Activated CD4-positive, alpha-beta memory T cell treated with anti-CD3 and anti-CD28 coated beads, Interleukin-2, amount 10 ng/mL, durations not matched to agents 7 days and 5 days (primary cell): Measurements from ENCODE around the gene WAPL. TPM values are rescaled to one million over a fixed set of nuclear protein-coding genes. Genes with fewer than 3 reads are reported as not detected.
"Not testable (repeated sequence)": the region's sequence is repeated elsewhere in the genome, so short reads cannot be mapped to it uniquely, and the experiment has no call there.

Experiments
- CTCF ChIA-PET: fragments of 350-600 bp; sonication (Branson Sonifier 250); formaldehyde crosslinking; loops from one replicate; lab custom pipeline; 2021; ENCODE audit warnings: antibody characterized with exemption, inconsistent platforms; lab: Charles Lee
- POLR2A ChIA-PET: fragments of 350-600 bp; sonication (Branson Sonifier 250); formaldehyde crosslinking; loops from one replicate; lab custom pipeline; 2021; ENCODE audit warnings: antibody characterized with exemption; lab: Charles Lee
- DNase-seq: peaks from one replicate; pipeline ENCODE4 v3.0.0-alpha.2; 2020
- H3K27ac Mint-ChIP-seq: one replicate; pipeline ENCODE4 v1.8.0; 2021; ENCODE audit warnings: mild to moderate bottlenecking, mixed read lengths
- H3K27me3 Mint-ChIP-seq: one replicate; pipeline ENCODE4 v1.8.0; 2021; ENCODE audit warnings: mixed read lengths
- H3K36me3 Mint-ChIP-seq: one replicate; pipeline ENCODE4 v1.8.0; 2021; ENCODE audit warnings: low read depth, mixed read lengths
- H3K4me1 Mint-ChIP-seq: one replicate; pipeline ENCODE4 v1.8.0; 2021; ENCODE audit warnings: mixed read lengths
- H3K4me3 Mint-ChIP-seq: one replicate; pipeline ENCODE4 v1.8.0; 2021; ENCODE audit warnings: mild to moderate bottlenecking, mixed read lengths
- H3K9me3 Mint-ChIP-seq: one replicate; pipeline ENCODE4 v1.8.0; 2021; ENCODE audit warnings: mixed read lengths
- total RNA-seq, 2 experiments: library from RNA; stranded (reverse); gene quantifications; one replicate each; pipeline ENCODE4 v1.2.3, GENCODE V29; 2021

The WAPL gene
- total RNA-seq, 2 experiments from 2014 or later = 46.7 to 47.5 TPM

GRCh38 chr10:86399879-86400704, 121.5 kb downstream of the WAPL start:
- Mint-ChIP-seq H3K27me3 (peaks cover 27% of the 10 kb centered on the region), H3K27ac (peak overlapping the region; percentile 71), H3K4me1 (peaks cover 14% of the 10 kb centered on the region), H3K36me3 (no peaks in the 10 kb centered on the region), H3K9me3 (no peaks in the 10 kb centered on the region), H3K4me3 (peak overlapping the region; percentile 82)
- ChIA-PET POLR2A (interaction anchor here (0.7 to 5.1 kb wide), 14 partner anchors 12 to 500 kb away, joined by 3 to 91 read pairs (median 5); partner anchors contain the start of genes BMPR1A and WAPL), CTCF (interaction anchor here (0.5 to 4.8 kb wide), 37 partner anchors 10 to 353 kb away, joined by 3 to 83 read pairs (median 4); partner anchors contain the start of gene WAPL)
- DNase-seq = peak; percentile 94

- ChIA-PET POLR2A (interaction anchor here (0.7 to 5.1 kb wide), 11 partner anchors 13 to 185 kb away, joined by 3 to 91 read pairs (median 5); partner anchors contain the start of gene WAPL), CTCF (interaction anchor here (0.9 to 4.8 kb wide), 26 partner anchors 9 to 352 kb away, joined by 3 to 83 read pairs (median 4); partner anchors contain the start of gene WAPL)
- H3K27ac Mint-ChIP-seq = peak overlapping the region; percentile 71
- H3K36me3 Mint-ChIP-seq = no peaks in the 10 kb centered on the region
- no peaks in the 10 kb centered on the region for H3K9me3 Mint-ChIP-seq
- no peak for DNase-seq
- peaks cover 14% of the 10 kb centered on the region for H3K4me1 Mint-ChIP-seq
- H3K27me3 Mint-ChIP-seq = peaks cover 26% of the 10 kb centered on the region
- peak overlapping the region; percentile 82 for H3K4me3 Mint-ChIP-seq
These were observed 122.1 kb downstream of the WAPL start for GRCh38 chr10:86399514-86399878.

DNA sequence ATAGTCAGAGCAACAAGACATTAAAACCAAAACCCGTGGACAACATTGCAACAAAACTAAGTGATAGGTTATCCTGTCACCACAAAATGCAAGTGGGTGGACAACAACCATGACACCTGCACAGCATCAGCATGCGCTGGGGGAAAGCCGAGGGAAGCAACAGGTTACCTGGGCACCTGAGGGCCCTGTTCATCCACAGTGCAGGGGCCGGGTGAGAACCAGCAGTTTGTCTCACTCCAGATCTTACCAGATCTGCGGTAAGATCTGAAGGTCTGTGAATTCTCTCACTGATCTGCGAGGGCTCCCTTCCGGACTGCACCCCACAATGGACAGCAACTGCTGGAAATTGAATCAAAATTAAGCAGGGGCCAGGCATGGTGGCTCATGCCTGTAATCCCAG, 124.5 kb downstream of the WAPL start:
- peaks cover 15% of the 10 kb centered on the region for H3K27me3 Mint-ChIP-seq
- ChIA-PET POLR2A (no interaction called here), CTCF (no interaction called here)
- no peaks in the 10 kb centered on the region for H3K9me3 Mint-ChIP-seq
- no peak overlapping the region for H3K27ac Mint-ChIP-seq
- DNase-seq = no peak
- H3K36me3 Mint-ChIP-seq = no peaks in the 10 kb centered on the region
- no peak overlapping the region for H3K4me3 Mint-ChIP-seq
- peaks cover 13% of the 10 kb centered on the region for H3K4me1 Mint-ChIP-seq

GRCh38 chr10:86393862-86394455, 127.6 kb downstream of the WAPL start:
- POLR2A ChIA-PET = no interaction called here
- Mint-ChIP-seq H3K4me1 (peaks cover 2% of the 10 kb centered on the region), H3K9me3 (no peaks in the 10 kb centered on the region), H3K27ac (no peak overlapping the region), H3K36me3 (no peaks in the 10 kb centered on the region), H3K27me3 (peaks cover 25% of the 10 kb centered on the region), H3K4me3 (no peak overlapping the region)
- no peak for DNase-seq
- CTCF ChIA-PET = interaction anchor here (1.1 kb wide), 1 partner anchor 191 kb away, joined by 4 read pairs; no protein-coding TSS in a partner anchor

GRCh38 chr10:86393362-86393761, 128.2 kb downstream of the WAPL start:
- ChIA-PET POLR2A (no interaction called here), CTCF (interaction anchor here (1.1 kb wide), 1 partner anchor 192 kb away, joined by 4 read pairs; no protein-coding TSS in a partner anchor)
- H3K27ac Mint-ChIP-seq = no peak overlapping the region
- peaks cover 26% of the 10 kb centered on the region for H3K27me3 Mint-ChIP-seq
- no peak for DNase-seq
- no peak overlapping the region for H3K4me3 Mint-ChIP-seq
- H3K36me3 Mint-ChIP-seq = no peaks in the 10 kb centered on the region
- H3K9me3 Mint-ChIP-seq = no peaks in the 10 kb centered on the region
- peaks cover 2% of the 10 kb centered on the region for H3K4me1 Mint-ChIP-seq

DNA sequence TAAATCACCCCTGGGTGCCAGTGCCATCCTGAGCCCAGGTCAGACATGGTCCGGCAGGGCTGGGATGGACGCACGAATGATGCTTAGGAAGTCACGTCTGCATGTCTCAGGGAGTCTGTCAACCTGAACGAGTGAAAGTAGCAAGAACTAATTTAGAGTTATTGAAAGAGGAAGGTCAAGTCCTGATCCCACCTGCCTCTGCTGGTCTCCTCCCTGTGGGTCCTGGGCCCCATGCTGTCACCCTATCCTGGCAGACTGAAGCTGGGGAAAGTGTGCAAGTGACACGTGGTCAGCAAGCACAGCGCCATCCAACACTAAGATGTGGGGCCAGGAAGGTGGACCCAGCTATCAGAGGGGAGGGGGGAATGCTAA, 128.9 kb downstream of the WAPL start:
- H3K36me3 Mint-ChIP-seq = no peaks in the 10 kb centered on the region
- no peak for DNase-seq
- H3K27ac Mint-ChIP-seq = no peak overlapping the region
- no peak overlapping the region for H3K4me3 Mint-ChIP-seq
- H3K9me3 Mint-ChIP-seq = no peaks in the 10 kb centered on the region
- peaks cover 29% of the 10 kb centered on the region for H3K27me3 Mint-ChIP-seq
- H3K4me1 Mint-ChIP-seq = peaks cover 2% of the 10 kb centered on the region
- CTCF ChIA-PET = no interaction called here
- POLR2A ChIA-PET = no interaction called here

- CTCF ChIA-PET = no interaction called here
- H3K4me3 Mint-ChIP-seq = no peak overlapping the region
- peaks cover 2% of the 10 kb centered on the region for H3K4me1 Mint-ChIP-seq
- H3K27ac Mint-ChIP-seq = no peak overlapping the region
- no peaks in the 10 kb centered on the region for H3K36me3 Mint-ChIP-seq
- H3K9me3 Mint-ChIP-seq = no peaks in the 10 kb centered on the region
- no peak for DNase-seq
- peaks cover 34% of the 10 kb centered on the region for H3K27me3 Mint-ChIP-seq
- POLR2A ChIA-PET = no interaction called here
These were observed 129.4 kb downstream of the WAPL start for GRCh38 chr10:86391986-86392722.

DNA sequence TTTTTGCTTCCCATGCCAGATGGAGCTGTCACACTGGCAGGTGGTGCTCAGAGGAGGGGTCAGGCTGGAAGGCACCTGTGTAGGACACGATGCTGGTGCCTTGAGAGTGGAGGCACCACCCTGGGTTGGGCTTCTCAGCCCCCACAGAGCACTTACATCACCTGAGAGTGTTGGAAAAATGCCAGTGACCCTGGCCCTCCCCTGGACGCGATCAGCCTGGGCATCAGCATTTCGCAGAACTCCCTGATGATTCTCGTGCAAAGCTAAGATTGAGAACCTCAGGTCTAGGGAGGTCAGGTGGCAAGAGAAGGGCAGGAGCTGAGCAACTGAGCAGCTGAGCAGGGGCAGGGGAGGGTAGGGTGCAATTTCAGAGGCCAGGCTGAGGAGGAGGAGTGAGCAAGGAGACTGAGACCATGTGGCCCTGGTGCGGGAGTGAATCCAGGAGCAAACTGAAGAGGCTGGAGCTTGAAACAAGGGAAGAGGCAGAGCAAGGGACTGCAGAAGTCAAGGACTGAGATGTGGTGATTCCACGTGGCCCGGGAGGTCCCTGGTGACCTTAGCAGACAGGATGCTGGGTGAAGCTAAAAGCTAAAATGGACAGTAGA, 130.3 kb downstream of the WAPL start:
- no peak overlapping the region for H3K4me3 Mint-ChIP-seq
- no peak for DNase-seq
- CTCF ChIA-PET = interaction anchor here (2.5 kb wide), 1 partner anchor 9 kb away, joined by 11 read pairs; no protein-coding TSS in a partner anchor
- H3K9me3 Mint-ChIP-seq = no peaks in the 10 kb centered on the region
- POLR2A ChIA-PET = no interaction called here
- H3K36me3 Mint-ChIP-seq = no peaks in the 10 kb centered on the region
- peaks cover 2% of the 10 kb centered on the region for H3K4me1 Mint-ChIP-seq
- peaks cover 34% of the 10 kb centered on the region for H3K27me3 Mint-ChIP-seq
- no peak overlapping the region for H3K27ac Mint-ChIP-seq

GRCh38 chr10:86390337-86391120, 131.1 kb downstream of the WAPL start:
- H3K27ac Mint-ChIP-seq = no peak overlapping the region
- no peak for DNase-seq
- no peak overlapping the region for H3K4me3 Mint-ChIP-seq
- H3K27me3 Mint-ChIP-seq = peaks cover 33% of the 10 kb centered on the region
- no peaks in the 10 kb centered on the region for H3K9me3 Mint-ChIP-seq
- no peaks in the 10 kb centered on the region for H3K36me3 Mint-ChIP-seq
- ChIA-PET POLR2A (no interaction called here), CTCF (interaction anchor here (0.6 to 2.5 kb wide), 2 partner anchors 10 to 186 kb away, joined by 3 to 11 read pairs; no protein-coding TSS in a partner anchor)
- peaks cover 2% of the 10 kb centered on the region for H3K4me1 Mint-ChIP-seq

DNA sequence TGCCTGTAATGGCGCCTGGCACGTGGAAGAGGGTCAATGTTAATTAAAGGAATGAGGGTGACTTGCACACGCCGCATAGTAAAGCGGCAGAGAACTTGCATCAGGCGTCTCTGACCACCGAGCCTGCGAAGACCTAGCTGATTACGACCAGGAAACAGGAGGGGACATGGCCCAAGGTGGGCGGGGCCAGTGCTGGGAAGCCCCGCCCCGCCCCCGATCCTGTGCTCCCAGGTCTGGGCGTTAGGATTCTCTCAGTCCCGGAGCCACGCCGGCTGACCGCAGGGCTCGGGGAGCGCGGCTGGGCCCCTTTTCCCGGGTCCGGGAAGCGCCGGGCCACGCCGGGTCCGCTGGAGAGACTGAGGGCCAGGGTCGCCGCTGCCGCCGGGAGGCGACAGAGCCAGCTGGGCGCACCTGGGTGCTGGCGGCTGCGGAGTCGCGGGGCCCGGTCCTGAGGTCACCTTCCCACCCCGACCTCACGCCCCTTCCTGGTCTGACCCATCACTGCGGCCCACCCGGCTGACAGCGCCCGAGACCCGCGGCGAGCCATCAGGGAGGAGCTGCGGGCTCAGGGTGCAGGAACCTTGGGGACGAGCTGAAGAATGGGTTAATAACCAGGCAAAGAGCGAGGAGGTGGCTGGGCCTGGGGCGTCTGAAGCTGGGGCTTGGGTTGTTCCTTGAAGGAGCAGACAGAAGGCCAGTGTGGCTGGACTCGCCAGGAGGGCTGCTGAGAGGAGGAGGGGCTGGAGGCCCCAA, 132.0 kb downstream of the WAPL start:
- H3K4me1 Mint-ChIP-seq = peaks cover 2% of the 10 kb centered on the region
- H3K9me3 Mint-ChIP-seq = no peaks in the 10 kb centered on the region
- peaks cover 40% of the 10 kb centered on the region for H3K27me3 Mint-ChIP-seq
- H3K4me3 Mint-ChIP-seq = peak overlapping the region; percentile 68
- no peak for DNase-seq
- no peak overlapping the region for H3K27ac Mint-ChIP-seq
- ChIA-PET CTCF (interaction anchor here (0.9 to 2.5 kb wide), 2 partner anchors 10 to 11 kb away, joined by 4 to 11 read pairs; no protein-coding TSS in a partner anchor), POLR2A (no interaction called here)
- H3K36me3 Mint-ChIP-seq = no peaks in the 10 kb centered on the region

- DNase-seq, H3K4me1 Mint-ChIP-seq, H3K9me3 Mint-ChIP-seq, H3K36me3 Mint-ChIP-seq, H3K27ac Mint-ChIP-seq, POLR2A ChIA-PET: not testable (repeated sequence)
- Mint-ChIP-seq H3K27me3 (peaks cover 42% of the 10 kb centered on the region), H3K4me3 (peak overlapping the region; percentile 68)
- CTCF ChIA-PET = interaction anchor here (0.7 to 2.5 kb wide), 3 partner anchors 11 to 41 kb away, joined by 3 to 11 read pairs (median 4); no protein-coding TSS in a partner anchor
These were observed 132.5 kb downstream of the WAPL start for GRCh38 chr10:86389109-86389440.
